NCI-H2029 treated with DMSO at 0.1 percent for 48 hours (cell line): Measurements from ENCODE around the gene SLC26A5.
A peak's percentile ranks its signal among the peaks of the same experiment; 100 is the strongest.
"Not testable (repeated sequence)": the region's sequence is repeated elsewhere in the genome, so short reads cannot be mapped to it uniquely, and the experiment has no call there.

Experiments used
- DNase-seq: peaks from one replicate; lab custom pipeline; 2025; lab: John Stamatoyannopoulos, UW

The SLC26A5 gene

DNA sequence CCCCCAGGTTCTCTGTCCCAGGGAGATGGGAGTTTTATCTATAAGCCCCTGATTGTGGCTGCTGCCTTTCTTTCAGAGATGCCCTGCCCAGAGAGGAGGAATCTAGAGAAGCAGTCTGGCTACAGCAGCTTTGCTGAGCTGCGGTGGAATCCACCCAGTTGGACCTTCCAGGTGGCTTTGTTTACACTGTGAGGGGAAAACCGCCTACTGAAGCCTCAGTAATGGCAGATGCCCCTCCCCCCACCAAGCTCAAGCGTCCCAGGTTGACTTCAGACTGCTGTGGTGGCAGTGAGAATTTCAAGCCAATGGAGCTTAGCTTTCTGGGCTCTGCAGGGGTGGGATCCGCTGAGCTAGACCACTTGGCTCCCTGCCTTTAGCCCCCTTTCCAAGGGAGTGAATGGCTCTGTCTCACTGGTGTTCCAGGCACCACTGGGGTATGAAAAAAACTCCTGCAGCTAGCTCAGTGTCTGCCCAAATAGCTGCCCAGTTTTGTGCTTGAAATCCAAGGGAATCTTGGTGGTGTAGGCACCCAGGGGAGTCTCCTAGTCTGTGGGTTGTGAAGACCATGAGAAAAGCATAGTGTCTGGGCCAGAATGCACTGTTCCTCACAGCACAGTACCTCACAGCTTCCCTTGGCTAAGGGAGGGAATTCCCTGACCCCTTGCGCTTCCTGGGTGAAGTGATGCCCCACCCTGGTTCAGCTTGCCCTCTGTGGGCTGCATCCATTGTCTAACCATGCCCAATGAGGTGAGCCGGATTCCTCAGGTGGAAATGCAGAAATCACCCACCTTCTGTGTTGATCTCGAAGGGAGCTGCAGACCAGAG is 40.0 kb downstream of the SLC26A5 start:
- not testable (repeated sequence) for DNase-seq

DNA sequence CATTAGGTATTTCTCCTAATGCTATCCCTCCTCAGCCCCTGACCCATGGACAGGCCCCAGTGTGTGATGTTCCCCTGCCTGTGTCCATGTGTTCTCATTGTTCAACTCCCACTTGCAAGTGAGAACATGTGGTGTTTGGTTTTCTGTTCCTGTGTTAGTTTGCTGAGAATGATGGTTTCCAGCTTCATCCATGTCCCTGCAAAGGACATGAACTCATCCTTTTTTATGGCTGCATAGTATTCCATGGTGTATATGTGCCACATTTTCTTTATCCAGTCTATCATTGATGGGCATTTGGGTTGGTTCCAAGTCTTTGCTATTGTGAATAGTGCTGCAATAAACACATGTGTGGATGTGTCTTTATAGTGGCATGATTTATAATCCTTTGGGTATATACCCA is 46.3 kb downstream of the SLC26A5 start:
- DNase-seq, result not testable (repeated sequence)

DNA sequence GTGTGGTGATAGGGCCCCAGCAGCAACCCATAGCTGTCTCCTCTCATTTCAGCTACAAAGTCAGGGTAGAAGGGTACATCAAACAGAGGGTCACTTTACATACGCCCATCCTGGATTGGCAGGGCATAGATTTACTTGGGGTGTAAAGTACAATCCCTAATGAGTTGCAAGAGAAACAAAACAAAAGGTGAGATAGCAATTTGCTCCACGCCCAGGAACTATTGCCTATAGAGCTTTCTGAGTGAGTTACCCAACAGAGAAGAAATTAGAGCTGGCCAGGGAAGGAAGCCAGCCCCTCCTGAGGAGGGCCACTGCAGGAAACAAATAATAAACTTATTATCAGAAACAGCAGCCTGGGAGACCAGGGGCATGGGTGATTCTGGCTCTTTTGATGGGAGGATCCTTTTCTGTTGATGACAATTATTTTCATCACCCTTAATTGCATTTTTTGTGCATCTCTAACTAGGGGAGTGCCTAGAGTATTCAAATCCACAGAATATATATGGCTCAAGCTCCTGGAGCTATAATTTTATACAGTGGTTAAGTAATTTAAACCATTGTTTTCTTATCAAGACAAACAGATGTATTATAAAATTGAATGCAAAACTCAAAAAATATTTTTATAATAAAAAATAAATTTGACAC is 47.4 kb downstream of the SLC26A5 start:
- DNase-seq, result no peak

DNA sequence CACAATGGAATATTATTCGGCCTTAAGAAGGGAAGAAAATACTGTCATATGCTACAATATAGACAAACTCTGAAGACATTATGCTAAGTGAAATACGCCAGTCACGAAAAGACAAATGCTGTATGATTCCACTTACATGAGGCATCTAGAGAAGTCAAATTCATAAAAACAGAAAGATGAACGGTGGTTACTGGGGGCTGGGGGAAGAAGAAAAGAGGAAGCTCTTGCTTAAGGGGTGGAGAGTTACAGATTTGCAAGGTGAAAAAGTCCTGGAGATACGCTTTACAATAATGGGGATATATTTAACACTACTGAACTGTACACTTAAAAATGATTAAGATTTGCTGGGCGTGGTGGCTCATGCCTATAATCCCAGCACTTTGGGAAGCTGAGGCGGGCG is 49.5 kb downstream of the SLC26A5 start:
- DNase-seq, result no peak

DNA sequence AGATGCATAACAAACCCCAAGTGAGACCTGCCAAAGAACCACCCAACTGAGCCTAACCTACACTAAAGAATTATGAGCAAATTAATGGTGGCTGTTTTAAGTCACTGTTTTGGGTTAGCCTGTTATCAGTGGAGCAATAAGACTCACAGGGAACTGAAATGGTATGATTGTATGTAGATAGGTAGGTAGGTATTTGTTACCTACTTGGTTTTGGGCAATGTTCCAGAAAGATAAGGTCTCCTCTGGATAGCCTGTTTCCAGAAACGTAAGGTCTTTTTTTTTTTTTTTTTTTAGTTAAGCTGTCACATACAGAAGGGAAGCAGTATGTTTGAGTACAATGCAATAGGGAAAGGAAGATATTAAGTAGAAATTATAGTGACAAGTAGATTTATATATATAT is 50.9 kb downstream of the SLC26A5 start:
- DNase-seq, result peak; percentile 17

DNA sequence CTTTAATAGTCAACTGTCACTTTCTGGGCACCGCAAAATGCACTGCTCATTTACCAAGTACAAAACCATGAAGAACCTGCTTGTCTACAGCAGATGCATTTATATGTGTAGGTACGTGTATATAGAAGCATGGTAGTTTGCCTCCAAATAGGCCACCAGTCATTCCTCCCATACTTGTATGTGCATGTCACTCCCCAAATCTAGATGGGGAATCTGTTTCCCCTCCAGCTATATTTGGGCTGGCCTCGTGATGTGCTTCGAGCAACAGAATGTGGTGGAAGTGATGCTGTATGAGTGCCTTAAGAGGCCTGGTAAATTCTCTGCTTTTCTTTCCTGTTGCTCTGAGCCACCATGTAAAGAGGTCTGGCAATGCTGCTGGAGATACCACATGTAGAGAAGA is 51.4 kb downstream of the SLC26A5 start:
- no peak for DNase-seq

DNA sequence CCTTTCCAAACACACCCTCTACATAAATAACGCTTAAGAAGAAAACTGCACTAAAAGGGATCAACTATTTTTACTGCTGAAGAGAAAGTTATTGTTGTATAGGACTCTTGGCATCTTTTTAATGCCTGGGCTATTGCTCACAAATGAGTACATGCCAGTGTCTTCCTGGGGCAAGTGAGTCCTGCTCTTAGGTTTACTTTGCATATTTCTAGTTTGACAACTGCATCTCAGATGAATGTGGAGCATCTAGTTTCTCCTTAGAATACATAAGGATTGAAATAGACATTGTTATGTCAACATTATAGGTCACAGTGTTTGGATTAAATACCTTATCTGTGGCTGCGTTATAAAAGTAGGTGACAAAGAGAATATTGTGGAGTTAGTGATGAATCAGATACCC is 54.0 kb downstream of the SLC26A5 start:
- DNase-seq, result no peak

DNA sequence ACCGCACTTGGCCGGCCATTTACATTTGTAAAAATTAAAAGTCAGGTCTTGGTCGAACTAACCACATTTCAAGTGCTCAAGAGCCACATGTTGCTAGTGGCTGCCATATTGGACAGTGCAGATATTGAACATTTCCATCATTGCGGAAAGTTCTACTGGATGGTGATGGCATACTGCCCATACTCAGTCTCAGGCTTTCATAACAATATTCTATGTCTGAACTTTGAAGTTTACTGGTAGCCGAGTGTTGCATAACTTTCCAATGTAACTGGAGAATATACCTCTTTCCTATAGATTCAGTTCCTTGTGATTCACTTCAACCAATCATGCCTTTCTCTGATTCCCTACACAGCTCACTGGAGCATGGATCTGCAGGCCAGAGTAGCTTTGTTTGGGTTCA is 54.9 kb downstream of the SLC26A5 start:
- no peak for DNase-seq

DNA sequence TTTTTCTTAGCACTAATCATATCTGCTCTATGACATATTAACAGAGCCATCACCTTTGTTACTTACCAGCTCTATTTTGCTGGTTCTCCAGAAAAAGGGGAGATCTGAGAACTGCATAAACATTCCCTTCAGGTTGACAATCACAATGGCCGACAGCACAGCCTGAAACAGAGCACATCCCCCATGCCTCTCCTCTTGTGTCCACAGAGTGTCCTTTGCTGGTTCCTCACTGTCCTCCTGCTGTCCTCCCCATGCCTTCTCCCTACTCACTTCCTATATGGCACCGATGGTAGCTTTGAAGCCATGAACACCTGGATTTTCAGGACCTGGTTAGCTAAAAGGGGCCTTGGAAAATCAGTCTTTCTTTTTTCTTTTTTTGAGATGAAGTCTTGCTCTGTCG is 56.7 kb downstream of the SLC26A5 start:
- no peak for DNase-seq

DNA sequence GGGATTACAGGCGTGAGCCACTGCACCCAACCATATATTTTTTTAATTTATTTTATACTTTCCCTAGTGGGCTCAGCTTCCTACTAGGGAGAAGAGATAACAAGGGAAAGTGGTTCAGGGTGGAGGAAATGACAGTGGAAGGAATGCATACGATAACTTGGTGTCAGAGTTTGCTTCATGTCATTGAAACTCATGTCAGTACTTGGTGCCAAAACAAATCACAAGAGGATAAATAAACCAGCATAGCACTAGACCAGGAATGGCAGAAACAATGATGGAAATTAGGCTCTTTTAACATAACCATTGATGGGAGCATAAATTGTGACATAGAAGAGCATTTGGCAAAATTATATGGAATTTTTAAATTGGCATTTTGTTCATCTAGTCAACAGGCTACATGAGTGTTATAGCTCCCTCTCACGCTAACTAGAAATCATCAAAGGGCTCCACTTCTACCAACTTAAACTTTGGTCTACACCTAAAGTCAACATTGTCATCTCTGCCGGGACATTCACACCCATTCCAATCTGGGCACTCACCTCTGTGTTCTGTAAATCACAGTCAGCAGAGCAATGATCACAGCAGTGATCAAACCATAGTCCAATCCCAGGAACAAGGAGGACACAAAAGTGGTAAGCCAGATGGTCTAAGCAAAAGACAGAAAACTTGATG is 57.4 kb downstream of the SLC26A5 start:
- DNase-seq, result no peak

DNA sequence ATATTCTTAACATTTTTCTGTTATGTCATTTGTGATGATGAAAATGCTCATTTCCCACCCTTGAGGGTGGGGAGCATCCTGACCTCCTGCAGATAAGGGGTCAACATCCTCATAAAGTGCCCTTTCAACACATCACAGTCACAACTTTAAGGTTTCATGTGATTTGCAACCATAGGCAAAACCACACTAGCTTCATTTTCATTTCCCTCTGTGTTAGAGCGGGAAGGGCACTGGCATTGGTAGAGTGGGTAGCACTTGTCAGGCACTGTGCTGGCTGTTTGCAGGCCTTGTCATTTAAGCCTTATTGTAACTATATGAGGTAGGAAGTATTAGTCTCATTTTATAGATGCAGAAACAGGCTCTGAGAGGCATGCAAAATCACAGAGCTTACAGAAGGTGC is 58.8 kb downstream of the SLC26A5 start:
- no peak for DNase-seq

DNA sequence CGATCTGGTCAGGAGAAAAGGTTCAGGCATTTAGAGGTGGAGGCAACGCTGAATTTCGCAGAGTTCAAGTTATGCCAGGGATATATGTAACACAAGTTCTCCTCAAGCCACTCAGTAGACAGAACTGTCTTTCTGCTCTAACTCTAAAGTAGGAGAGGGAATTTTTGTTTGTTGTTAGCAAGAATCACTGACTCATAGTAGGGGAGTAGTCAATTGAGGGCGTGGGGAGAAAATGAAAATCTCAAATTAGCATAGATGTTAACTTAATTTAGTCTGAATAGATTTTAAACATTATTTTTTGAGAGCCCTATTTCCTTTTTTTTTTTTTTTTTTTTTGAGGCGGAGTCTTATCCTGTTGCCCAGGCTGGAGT is 64.0 kb downstream of the SLC26A5 start:
- no peak for DNase-seq

DNA sequence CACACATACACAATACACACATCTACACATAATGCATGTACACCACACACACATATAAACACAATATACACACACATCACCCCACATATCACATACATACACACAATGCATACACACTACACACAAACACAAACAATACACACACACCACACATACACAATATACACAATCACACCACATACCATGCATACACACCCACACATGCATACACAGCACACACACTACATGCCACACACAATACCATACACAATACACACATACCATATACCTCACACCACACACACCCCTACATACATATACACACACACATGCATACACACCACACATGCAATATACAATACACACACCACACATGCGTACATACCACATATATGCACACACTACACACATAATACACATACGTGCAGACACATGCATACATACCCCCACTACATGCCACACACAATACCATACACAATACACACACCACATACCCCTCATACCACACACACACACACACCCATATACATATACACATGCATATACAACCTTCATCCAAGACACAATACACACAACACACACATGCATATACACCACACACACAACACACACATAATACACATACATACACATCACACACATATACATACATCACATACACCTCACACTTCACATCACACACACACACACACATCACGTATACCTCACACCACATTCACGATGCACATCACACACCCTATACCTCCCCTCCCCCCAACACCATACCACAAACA is 64.6 kb downstream of the SLC26A5 start:
- no peak for DNase-seq

DNA sequence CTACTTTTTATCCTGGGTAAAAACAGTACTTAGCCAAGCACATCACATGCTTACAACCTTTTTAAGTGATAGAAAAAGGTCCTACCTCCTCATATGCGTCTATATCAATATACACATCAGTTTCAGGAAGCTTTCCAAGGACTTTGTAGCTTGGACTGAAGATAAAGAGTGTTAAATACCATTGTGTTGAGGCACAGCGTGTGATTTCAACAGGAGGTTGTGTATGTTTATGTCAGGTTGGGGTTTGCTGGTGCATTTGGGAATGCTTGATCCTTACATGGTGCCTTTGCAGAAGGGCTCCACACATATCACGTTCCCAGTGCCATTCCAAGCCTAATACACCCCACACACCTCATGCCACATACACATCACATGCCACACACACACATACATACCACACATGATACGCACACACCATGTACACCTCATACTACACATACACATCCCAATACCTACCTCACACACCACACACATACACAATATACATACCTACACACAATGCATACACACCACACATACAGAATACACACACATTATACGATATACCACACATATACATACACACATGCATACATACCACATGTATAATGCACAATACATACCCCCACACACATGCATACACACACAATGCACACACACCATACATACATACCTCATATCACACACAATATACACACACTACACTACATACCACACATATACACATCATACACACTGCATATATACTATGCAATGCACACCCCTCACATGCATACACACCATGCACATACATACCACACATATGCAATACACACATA is 65.4 kb downstream of the SLC26A5 start:
- no peak for DNase-seq

DNA sequence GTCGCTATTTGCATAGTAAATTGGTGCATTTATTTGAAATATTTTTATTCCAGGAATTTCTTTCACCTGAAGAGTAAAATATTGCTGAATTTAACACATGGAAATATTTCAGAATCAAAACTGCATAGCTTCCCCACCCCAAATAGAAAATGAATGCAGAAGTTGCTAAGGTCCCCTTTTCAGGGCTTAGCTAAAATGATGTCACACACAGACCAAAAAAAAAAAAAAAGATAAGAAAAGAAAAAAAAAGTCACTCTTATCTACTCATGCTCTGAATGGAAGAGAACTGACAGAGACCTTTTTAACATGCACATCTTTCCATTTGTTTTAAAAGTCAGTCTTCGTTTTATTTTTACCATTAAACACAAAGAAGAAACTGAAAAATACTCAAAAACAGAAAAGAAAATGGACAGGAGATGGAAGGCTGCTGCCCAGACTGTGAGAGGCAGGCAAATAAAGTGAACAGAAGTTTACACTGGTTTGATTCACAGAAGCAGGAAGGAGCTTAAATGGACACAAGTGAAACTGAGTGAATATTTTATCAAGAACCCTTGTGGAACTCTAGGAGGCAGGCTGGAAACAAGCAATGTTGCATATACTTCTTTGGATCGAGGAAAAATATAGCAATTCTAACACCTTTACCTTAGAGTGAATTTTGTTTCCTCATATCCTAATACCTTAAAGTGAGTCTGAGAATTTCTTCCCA is 66.6 kb downstream of the SLC26A5 start:
- no peak for DNase-seq

DNA sequence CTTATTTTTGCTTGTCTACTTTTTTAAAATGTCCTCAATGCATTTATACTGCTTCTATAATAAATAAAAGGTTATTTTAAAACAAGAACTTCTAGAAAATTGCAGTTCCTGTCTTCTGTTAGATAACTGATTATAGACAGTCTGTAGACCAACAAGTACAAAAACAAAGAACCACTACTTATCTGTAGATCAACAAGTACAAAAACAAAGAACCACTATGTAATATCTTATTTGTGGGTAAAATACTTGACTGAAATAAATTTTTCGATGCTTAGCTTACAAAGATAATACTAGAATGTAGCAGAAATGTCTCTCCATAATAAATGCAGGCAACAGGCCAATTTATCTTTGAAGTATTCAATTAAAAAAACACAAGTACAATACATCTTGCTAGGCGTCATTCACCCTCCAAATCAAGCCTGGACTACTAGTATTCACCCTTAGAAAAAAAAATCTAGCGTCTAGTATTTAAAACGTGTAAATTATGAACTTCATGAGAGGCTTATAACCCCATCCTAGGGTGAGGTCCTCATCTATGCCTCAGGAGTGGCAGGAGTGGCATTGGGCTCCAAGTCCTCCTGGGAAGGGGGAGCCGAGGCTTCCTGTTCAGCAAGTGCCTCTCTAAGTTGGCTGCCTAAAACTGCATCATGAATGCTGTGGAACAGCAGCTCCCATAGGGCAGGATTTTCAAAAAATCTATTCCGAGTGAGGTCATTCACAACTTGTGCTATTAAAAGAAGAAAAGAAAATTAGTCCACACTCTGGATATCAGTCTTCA is 72.0 kb downstream of the SLC26A5 start:
- DNase-seq, result no peak

DNA sequence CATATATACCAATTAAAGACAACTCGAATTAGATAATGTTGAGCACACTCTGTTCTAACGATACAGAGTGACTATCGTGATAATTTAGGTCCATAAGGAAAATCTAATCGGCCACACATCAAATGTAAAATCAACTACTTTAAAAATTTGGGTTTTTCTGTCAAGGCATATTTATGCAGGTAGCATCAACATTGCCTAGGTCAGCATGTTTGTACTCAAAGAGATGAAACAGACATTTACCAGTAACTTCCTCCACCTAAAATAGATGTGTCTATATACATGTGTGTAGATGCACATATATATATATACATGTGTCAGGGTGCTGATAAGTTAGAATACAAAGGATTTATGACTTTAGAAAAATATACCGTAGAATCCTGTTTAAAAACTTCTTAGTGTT is 76.6 kb downstream of the SLC26A5 start:
- no peak for DNase-seq

DNA sequence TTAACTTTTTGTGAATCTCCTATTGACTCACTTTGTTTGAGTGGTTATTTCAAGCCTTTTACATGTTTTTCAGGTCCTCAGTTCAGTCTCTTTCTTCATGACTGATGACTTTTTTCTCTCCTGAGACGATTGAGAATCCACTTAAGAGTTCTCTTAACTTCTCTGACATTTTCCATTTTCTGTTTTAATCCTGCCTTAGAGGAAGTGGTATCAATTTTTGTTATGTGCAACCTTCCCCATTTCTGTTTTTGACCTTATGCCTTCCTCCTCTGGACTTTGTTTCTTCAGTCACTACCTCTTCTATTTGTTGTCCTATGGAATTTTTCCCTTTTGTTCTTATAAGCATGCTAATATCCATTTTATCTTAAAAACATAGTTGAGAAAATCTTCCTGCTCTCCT is 96.2 kb downstream of the SLC26A5 start:
- no peak for DNase-seq

DNA sequence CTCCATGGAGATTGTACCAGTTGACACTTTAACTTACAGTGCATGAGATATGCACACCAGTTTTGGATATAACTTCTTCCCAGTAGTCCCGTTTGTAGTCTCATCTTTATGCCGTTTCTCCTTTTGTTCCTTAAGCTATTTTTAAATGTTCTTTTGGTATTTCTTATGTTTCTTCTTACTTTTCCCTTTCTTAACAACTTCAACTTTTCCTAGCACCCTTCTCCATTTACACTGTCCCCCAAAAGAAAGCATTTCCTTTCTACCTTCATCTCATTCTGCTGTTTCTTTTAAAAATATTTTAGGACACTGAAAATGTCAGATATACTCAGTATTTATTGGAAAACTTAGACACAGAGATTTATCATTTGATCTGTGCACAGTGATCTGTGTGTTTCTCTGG is 97.0 kb downstream of the SLC26A5 start:
- no peak for DNase-seq

DNA sequence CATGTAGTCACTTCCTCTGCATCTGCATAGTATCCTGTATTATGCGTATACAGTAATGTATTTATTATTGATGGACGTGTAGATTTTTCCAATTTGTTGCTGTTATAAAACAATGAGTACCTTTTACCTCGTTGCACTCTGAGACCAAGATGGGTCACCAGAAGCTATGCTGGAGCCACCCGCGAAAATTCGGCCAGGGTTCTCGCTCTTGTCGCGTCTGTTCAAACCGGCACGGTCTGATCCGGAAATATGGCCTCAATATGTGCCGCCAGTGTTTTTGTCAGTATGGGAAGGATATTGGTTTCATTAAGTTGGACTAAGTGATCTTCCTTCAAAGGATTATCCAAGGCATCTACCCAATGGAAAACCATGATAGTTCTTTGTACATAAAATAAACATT is 97.6 kb downstream of the SLC26A5 start:
- DNase-seq, result no peak
